Liver (tissue), 9 donors: Measurements from ENCODE around the gene FBXO7. TPM values are rescaled to one million over a fixed set of nuclear protein-coding genes. Genes with fewer than 3 reads are reported as not detected.

Experiments used
- DNase-seq: peaks from one replicate; pipeline ENCODE4 v3.0.0-alpha.2; 2017; ENCODE audit warnings: low spot score
- H3K27ac ChIP-seq, 2 donors: one replicate each; pipeline ENCODE4 v1.7.0; 2013; ENCODE audit warnings: inconsistent platforms in 2 of 2, low read length in 2 of 2, control low read depth in 1 of 2, low read depth in 1 of 2, mild to moderate bottlenecking in 1 of 2
- H3K27me3 ChIP-seq, 4 donors: one replicate each; pipeline versions ENCODE4 v1.6.1 to v1.7.0; 2013; ENCODE audit warnings: low read length in 3 of 4, inconsistent platforms in 1 of 4, mild to moderate bottlenecking in 1 of 4, moderate library complexity in 1 of 4; ENCODE audit not compliant: control insufficient read depth in 4 of 4, insufficient read depth in 4 of 4
- H3K36me3 ChIP-seq, 4 donors: one replicate each; pipeline versions ENCODE4 v1.6.1 to v1.7.0; 2013; ENCODE audit warnings: low read length in 3 of 4, mild to moderate bottlenecking in 3 of 4, low read depth in 1 of 4, moderate library complexity in 1 of 4; ENCODE audit not compliant: control insufficient read depth in 4 of 4, insufficient read depth in 3 of 4
- H3K4me1 ChIP-seq, 4 donors: one replicate each; pipeline versions ENCODE4 v1.6.1 to v1.7.0; 2013; ENCODE audit warnings: low read length in 3 of 4, mild to moderate bottlenecking in 3 of 4, moderate library complexity in 1 of 4; ENCODE audit not compliant: control insufficient read depth in 4 of 4, insufficient read depth in 4 of 4
- H3K4me3 ChIP-seq, 3 donors: one replicate each; pipeline versions ENCODE4 v1.6.1 to v1.7.0; 2013; ENCODE audit warnings: low read length in 3 of 3, control low read depth in 1 of 3, low read depth in 1 of 3, mild to moderate bottlenecking in 1 of 3
- H3K9ac ChIP-seq, 2 donors: one replicate each; pipeline ENCODE4 v1.7.0; 2013; ENCODE audit warnings: low read length in 2 of 2, mild to moderate bottlenecking in 2 of 2, moderate library complexity in 2 of 2, control low read depth in 1 of 2, low read depth in 1 of 2
- H3K9me3 ChIP-seq, 4 donors: one replicate each; pipeline versions ENCODE4 v1.6.1 to v1.7.0; 2013; ENCODE audit warnings: low read length in 3 of 4; ENCODE audit not compliant: control insufficient read depth in 4 of 4
- EGR1 ChIP-seq, 2 donors: IDR thresholded peaks; 2 replicates each; pipeline ENCODE4 v1.6.1; 2016 to 2018; ENCODE audit warnings: antibody characterized with exemption in 2 of 2, low read depth in 2 of 2
- FOXA1 ChIP-seq: IDR thresholded peaks from 2 replicates; pipeline ENCODE4 v1.6.1; 2016; ENCODE audit warnings: antibody characterized with exemption
- FOXA2 ChIP-seq: IDR thresholded peaks from 2 replicates; pipeline ENCODE4 v1.6.1; 2016; ENCODE audit warnings: antibody characterized with exemption
- GABPA ChIP-seq, 2 donors: IDR thresholded peaks in 1 of 2; conservative IDR thresholded peaks in 1 of 2; 2 replicates each; pipeline ENCODE4 v1.6.1; 2016; ENCODE audit warnings: antibody characterized with exemption in 2 of 2, mild to moderate bottlenecking in 1 of 2, moderate library complexity in 1 of 2
- HNF4A ChIP-seq, 2 donors: conservative IDR thresholded peaks; 2 replicates each; pipeline ENCODE4 v1.6.1; 2016; ENCODE audit warnings: antibody characterized with exemption in 2 of 2, mild to moderate bottlenecking in 2 of 2
- HNF4G ChIP-seq: IDR thresholded peaks from 2 replicates; pipeline ENCODE4 v1.6.1; 2016; ENCODE audit warnings: antibody characterized with exemption
- JUND ChIP-seq, 2 donors: IDR thresholded peaks; 2 replicates each; pipeline ENCODE4 v1.6.1; 2016; ENCODE audit warnings: antibody characterized with exemption in 2 of 2
- NR2F2 ChIP-seq: IDR thresholded peaks from 2 replicates; pipeline ENCODE4 v1.6.1; 2016; ENCODE audit warnings: antibody characterized with exemption
- RAD21 ChIP-seq, 2 donors: IDR thresholded peaks; 2 replicates each; pipeline ENCODE4 v1.6.1; 2016; ENCODE audit warnings: antibody characterized with exemption in 2 of 2, mild to moderate bottlenecking in 2 of 2
- REST ChIP-seq: IDR thresholded peaks from 2 replicates; pipeline ENCODE4 v1.6.1; 2016; ENCODE audit warnings: antibody characterized with exemption, mild to moderate bottlenecking
- RXRA ChIP-seq, 2 donors: IDR thresholded peaks; 2 replicates each; pipeline ENCODE4 v1.6.1; 2017 to 2018; ENCODE audit warnings: antibody characterized with exemption in 2 of 2, mild to moderate bottlenecking in 1 of 2
- SP1 ChIP-seq: IDR thresholded peaks from 2 replicates; pipeline ENCODE4 v1.6.1; 2018; ENCODE audit warnings: antibody characterized with exemption, mild to moderate bottlenecking
- TAF1 ChIP-seq: conservative IDR thresholded peaks from 2 replicates; pipeline ENCODE4 v1.6.1; 2016; ENCODE audit warnings: antibody characterized with exemption, mild to moderate bottlenecking
- YY1 ChIP-seq: IDR thresholded peaks from 2 replicates; pipeline ENCODE4 v1.6.1; 2016; ENCODE audit warnings: antibody characterized with exemption, mild to moderate bottlenecking
- ZBTB33 ChIP-seq: IDR thresholded peaks from 2 replicates; pipeline ENCODE4 v1.6.1; 2016; ENCODE audit warnings: antibody characterized with exemption
- WGBS: extraction: QIAGEN DNeasy Blood & Tissue Kit; methylation state at CpG from one replicate; pipeline ENCODE4 v1.1.7; 2013; 5-methylcytosine and 5-hydroxymethylcytosine counted together
- polyA plus RNA-seq, 2 donors: library from polyadenylated mRNA; stranded (reverse) in 1 of 2; unstranded in 1 of 2; fragments of 200-250 nt in 1 of 2; fragments of >200 nt in 1 of 2; fragmentation: Nextera tagmentation in 1 of 2; extraction: Ambion mirVana in 1 of 2; gene quantifications; one replicate each; pipeline versions ENCODE4 v1.2.1 to v1.2.3, GENCODE V29; 2013 to 2015
- total RNA-seq, 2 donors: library from RNA; depleted of rRNA; stranded (reverse); fragments of >200 nt; gene quantifications; one replicate each; pipeline ENCODE4 v1.2.3, GENCODE V29; 2014
- TF ChIP-seq, protein P1 (sequence below): IDR thresholded peaks from 2 replicates; pipeline ENCODE4 v1.6.1; 2016; ENCODE audit warnings: antibody characterized with exemption
- TF ChIP-seq, protein P2 (sequence below): IDR thresholded peaks from 2 replicates; pipeline ENCODE4 v1.6.1; 2016; ENCODE audit warnings: antibody characterized with exemption
- TF ChIP-seq, protein P3 (sequence below): fragments of 150-350 bp; IDR thresholded peaks from 2 replicates; pipeline ENCODE4 v1.5.1; 2017; ENCODE audit warnings: improper control_type of control experiment, low read depth, low read length; ENCODE audit not compliant: missing input control
- donor health status: healthy.
- donor health status: healthy.
- donor health status: healthy.
- donor health status: healthy.
- donor health status: healthy.

FBXO7 gene
- total and polyA plus RNA-seq, 4 donors: 37.9 to 179 (median 50.8) TPM

DNA sequence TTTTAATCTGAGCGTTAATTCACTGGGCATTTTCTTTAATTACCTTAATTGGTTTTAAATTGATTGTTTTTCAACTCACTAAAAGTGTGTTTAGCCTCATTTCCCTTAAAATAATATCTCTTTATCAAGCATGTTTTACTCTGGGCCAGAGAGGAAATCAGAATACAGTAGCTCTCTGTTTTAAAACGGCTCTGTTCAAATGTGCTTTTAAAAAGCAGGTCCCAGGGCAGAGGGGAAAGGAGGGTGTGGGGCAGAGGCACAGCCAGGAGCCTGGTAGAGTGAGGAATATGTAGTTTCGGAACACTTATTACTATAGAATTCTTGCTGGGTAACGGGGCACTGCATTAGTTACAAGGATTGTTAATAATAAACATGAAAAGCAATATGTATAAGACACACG is 47.6 kb downstream of the FBXO7 start:
- H3K9ac ChIP-seq: no peak overlapping the region
- no peaks in the 10 kb centered on the region for H3K36me3 ChIP-seq
- no peaks in the 10 kb centered on the region for H3K27me3 ChIP-seq
- no peak overlapping the region for H3K4me3 ChIP-seq
- DNase-seq: no peak
- TF ChIP-seq SP1: no peak
- TF ChIP-seq FOXA1: no peak
- no peak for TF ChIP-seq RAD21 (IDR thresholded peaks at IDR 0.05)
- TF ChIP-seq, protein P1, sequence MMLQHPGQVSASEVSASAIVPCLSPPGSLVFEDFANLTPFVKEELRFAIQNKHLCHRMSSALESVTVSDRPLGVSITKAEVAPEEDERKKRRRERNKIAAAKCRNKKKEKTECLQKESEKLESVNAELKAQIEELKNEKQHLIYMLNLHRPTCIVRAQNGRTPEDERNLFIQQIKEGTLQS: no peak
- no peak for TF ChIP-seq TAF1
- no peak for TF ChIP-seq HNF4A (conservative IDR thresholded peaks at IDR 0.05)
- no peak for TF ChIP-seq GABPA (IDR thresholded peaks at IDR 0.05 in 1 of 2, conservative IDR thresholded peaks at IDR 0.05 in 1 of 2)
- TF ChIP-seq HNF4G: no peak
- no peak for TF ChIP-seq ZBTB33
- no peak for TF ChIP-seq EGR1 (IDR thresholded peaks at IDR 0.05; ENCODE audit: low read depth in 2 of 2)
- no peak for TF ChIP-seq NR2F2
- TF ChIP-seq, protein P2, sequence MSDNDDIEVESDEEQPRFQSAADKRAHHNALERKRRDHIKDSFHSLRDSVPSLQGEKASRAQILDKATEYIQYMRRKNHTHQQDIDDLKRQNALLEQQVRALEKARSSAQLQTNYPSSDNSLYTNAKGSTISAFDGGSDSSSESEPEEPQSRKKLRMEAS: no peak
- no peak for TF ChIP-seq REST
- H3K4me1 ChIP-seq: no peaks in the 10 kb centered on the region
- no peaks in the 10 kb centered on the region for H3K9me3 ChIP-seq
- WGBS: 80% methylated on average over 5 of the region's 5 CpGs
- H3K27ac ChIP-seq: no peak overlapping the region

DNA sequence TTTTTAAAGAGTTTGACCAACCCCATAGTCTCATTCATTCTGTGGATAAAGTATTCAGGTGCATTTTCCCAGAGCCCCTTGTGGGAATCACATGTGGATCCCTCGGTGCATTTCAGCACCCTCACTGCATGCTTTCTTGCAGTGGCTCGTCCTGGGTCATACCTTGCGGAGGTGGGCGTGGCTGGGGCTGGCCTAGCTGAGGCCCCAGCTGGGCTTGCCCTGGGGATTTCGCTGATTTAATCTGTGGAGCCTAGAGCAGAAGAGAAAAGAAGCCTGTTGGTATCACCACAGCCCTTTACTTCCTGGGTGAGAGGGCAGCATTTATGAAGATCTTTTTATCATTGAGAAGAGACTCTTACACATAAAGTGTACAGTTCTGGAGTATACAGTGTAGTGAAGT is 53.1 kb downstream of the FBXO7 start:
- H3K27me3 ChIP-seq: no peaks in the 10 kb centered on the region
- peaks cover 0 to 6% (median 3%) of the 10 kb centered on the region in 4 donors for H3K4me1 ChIP-seq
- TF ChIP-seq EGR1 (IDR thresholded peaks at IDR 0.05; ENCODE audit: low read depth in 2 of 2) (no peak), NR2F2 (no peak), HNF4A (conservative IDR thresholded peaks at IDR 0.05) (no peak), JUND (IDR thresholded peaks at IDR 0.05) (no peak), HNF4G (no peak), FOXA1 (no peak), YY1 (no peak), FOXA2 (no peak), RXRA (IDR thresholded peaks at IDR 0.05) (no peak), REST (no peak), GABPA (IDR thresholded peaks at IDR 0.05 in 1 of 2, conservative IDR thresholded peaks at IDR 0.05 in 1 of 2) (no peak), SP1 (no peak)
- TF ChIP-seq, protein P3, sequence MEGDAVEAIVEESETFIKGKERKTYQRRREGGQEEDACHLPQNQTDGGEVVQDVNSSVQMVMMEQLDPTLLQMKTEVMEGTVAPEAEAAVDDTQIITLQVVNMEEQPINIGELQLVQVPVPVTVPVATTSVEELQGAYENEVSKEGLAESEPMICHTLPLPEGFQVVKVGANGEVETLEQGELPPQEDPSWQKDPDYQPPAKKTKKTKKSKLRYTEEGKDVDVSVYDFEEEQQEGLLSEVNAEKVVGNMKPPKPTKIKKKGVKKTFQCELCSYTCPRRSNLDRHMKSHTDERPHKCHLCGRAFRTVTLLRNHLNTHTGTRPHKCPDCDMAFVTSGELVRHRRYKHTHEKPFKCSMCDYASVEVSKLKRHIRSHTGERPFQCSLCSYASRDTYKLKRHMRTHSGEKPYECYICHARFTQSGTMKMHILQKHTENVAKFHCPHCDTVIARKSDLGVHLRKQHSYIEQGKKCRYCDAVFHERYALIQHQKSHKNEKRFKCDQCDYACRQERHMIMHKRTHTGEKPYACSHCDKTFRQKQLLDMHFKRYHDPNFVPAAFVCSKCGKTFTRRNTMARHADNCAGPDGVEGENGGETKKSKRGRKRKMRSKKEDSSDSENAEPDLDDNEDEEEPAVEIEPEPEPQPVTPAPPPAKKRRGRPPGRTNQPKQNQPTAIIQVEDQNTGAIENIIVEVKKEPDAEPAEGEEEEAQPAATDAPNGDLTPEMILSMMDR: no peak
- H3K9me3 ChIP-seq: no peaks in the 10 kb centered on the region
- H3K27ac ChIP-seq: no peak overlapping the region
- H3K36me3 ChIP-seq: no peaks in the 10 kb centered on the region
- DNase-seq: no peak
- no peak overlapping the region for H3K9ac ChIP-seq
- 83% methylated on average over 5 of the region's 5 CpGs for WGBS
- no peak overlapping the region for H3K4me3 ChIP-seq
